GM21381 (cell line): Measurements from ENCODE around the gene STXBP6.

Experiments
- ATAC-seq: cut with Tn5 transposase; IDR thresholded peaks from one replicate; pipeline ENCODE4 v1.9.1; 2021; ENCODE audit warnings: mild to moderate bottlenecking, moderate library complexity; ENCODE audit not compliant: unreplicated experiment

Gene STXBP6

GRCh38 chr14:25052921-25053320, 3.0 kb upstream of the STXBP6 start:
- ATAC-seq, result no peak

- ATAC-seq, result no peak
Observed at GRCh38 chr14:25052385-25052784, 2.4 kb upstream of the STXBP6 start.

GRCh38 chr14:25050269-25051150, 563 bp upstream of the STXBP6 start:
- no peak for ATAC-seq

GRCh38 chr14:25049093-25049567, 817 bp downstream of the STXBP6 start:
- ATAC-seq, result no peak

- ATAC-seq, result no peak
Observed at GRCh38 chr14:25048170-25049016, 1.6 kb downstream of the STXBP6 start.

GRCh38 chr14:25046301-25046943, 3.5 kb downstream of the STXBP6 start:
- no peak for ATAC-seq

- ATAC-seq, result no peak
Observed at GRCh38 chr14:25044106-25044698, 5.7 kb downstream of the STXBP6 start.

GRCh38 chr14:25042362-25043299, 7.3 kb downstream of the STXBP6 start:
- no peak for ATAC-seq

- ATAC-seq, result no peak
Observed at GRCh38 chr14:25041898-25042297, 8.0 kb downstream of the STXBP6 start.

- ATAC-seq, result no peak
Observed at GRCh38 chr14:25041484-25041883, 8.5 kb downstream of the STXBP6 start.

- no peak for ATAC-seq
Observed at GRCh38 chr14:25039933-25040332, 10.0 kb downstream of the STXBP6 start.

- no peak for ATAC-seq
Observed at GRCh38 chr14:25038044-25038668, 11.8 kb downstream of the STXBP6 start.

- ATAC-seq, result no peak
Observed at GRCh38 chr14:25037032-25037431, 12.9 kb downstream of the STXBP6 start.

GRCh38 chr14:25034803-25035681, 14.9 kb downstream of the STXBP6 start:
- no peak for ATAC-seq

- no peak for ATAC-seq
Observed at GRCh38 chr14:25033358-25033757, 16.6 kb downstream of the STXBP6 start.

GRCh38 chr14:25032092-25032784, 17.7 kb downstream of the STXBP6 start:
- ATAC-seq, result no peak

- ATAC-seq, result no peak
Observed at GRCh38 chr14:25026476-25027137, 23.3 kb downstream of the STXBP6 start.
